Aorta (tissue), 5 donors: ENCODE results near the gene CYB561D2. TPM values are rescaled to one million over a fixed set of nuclear protein-coding genes. Genes with fewer than 3 reads are reported as not detected.

Source experiments
- ATAC-seq: fragments of 200-7000 bp; cut with Tn5 transposase; one replicate; pipeline ENCODE4 v1.9.1; 2022; ENCODE audit warnings: moderate library complexity; ENCODE audit not compliant: low FRiP score
- DNase-seq, 2 donors: peaks; one replicate each; pipeline ENCODE4 v3.0.0-alpha.2; 2020
- H3K27ac ChIP-seq, 2 donors: one replicate each; pipeline ENCODE4 v1.5.1; 2013; ENCODE audit warnings: low read length in 2 of 2, mild to moderate bottlenecking in 2 of 2, moderate library complexity in 2 of 2, control low read depth in 1 of 2, inconsistent platforms in 1 of 2, low read depth in 1 of 2
- H3K27me3 ChIP-seq, 2 donors: one replicate each; pipeline ENCODE4 v1.6.1; 2013; ENCODE audit warnings: control low read depth in 1 of 2, low read length in 1 of 2, mild to moderate bottlenecking in 1 of 2, moderate library complexity in 1 of 2; ENCODE audit not compliant: insufficient read depth in 2 of 2, control insufficient read depth in 1 of 2
- H3K36me3 ChIP-seq, 2 donors: one replicate each; pipeline ENCODE4 v1.6.1; 2013; ENCODE audit warnings: control low read depth in 1 of 2, low read length in 1 of 2, mild to moderate bottlenecking in 1 of 2; ENCODE audit not compliant: insufficient read depth in 2 of 2, control insufficient read depth in 1 of 2
- H3K4me1 ChIP-seq, 2 donors: one replicate each; pipeline ENCODE4 v1.6.1; 2013; ENCODE audit warnings: low read length in 2 of 2, control low read depth in 1 of 2, mild to moderate bottlenecking in 1 of 2, moderate library complexity in 1 of 2; ENCODE audit not compliant: insufficient read depth in 2 of 2, control insufficient read depth in 1 of 2
- H3K4me3 ChIP-seq, 2 donors: one replicate each; pipeline ENCODE4 v1.5.1; 2013; ENCODE audit warnings: low read length in 2 of 2, control low read depth in 1 of 2, mild to moderate bottlenecking in 1 of 2
- H3K9me3 ChIP-seq: one replicate; pipeline ENCODE4 v1.6.1; 2013; ENCODE audit warnings: mild to moderate bottlenecking, low read length; ENCODE audit not compliant: control insufficient read depth
- WGBS, 2 donors: extraction: QIAGEN DNeasy Blood & Tissue Kit; methylation state at CpG; one replicate each; pipeline ENCODE4 v1.1.7; 2013; 5-methylcytosine and 5-hydroxymethylcytosine counted together
- intact Hi-C, 2 donors: fragments of 100-400 bp; cut with DNase I; formaldehyde crosslinking; loops; one replicate each; pipeline versions ENCODE4 v1.14.2 to v1.15.0; 2022
- polyA plus RNA-seq, 2 donors: library from polyadenylated mRNA; stranded (reverse); fragments of 200-250 nt; gene quantifications; one replicate each; pipeline ENCODE4 v1.2.3, GENCODE V29; 2013
- total RNA-seq, 2 donors: library from RNA; stranded (reverse); fragmentation: NEBNext Ultra II Directional; extraction: Animal tissue kit (Norgen Biotek cat#: 25700); gene quantifications; one replicate each; pipeline ENCODE4 v1.2.1, GENCODE V29; 2021
- donor health status: healthy with polysubstance abuse.
- donor health status: Bipolar disorder and iron deficiency.
- donor health status: DM: no; HTN: no; CAD: no.
- donor health status: DM: no; HTN: no; CAD: no.
- donor health status: DM: yes; HTN: yes; CAD: no.

The CYB561D2 gene
- total and polyA plus RNA-seq, 4 donors, result 6.8 to 14.4 (median 10.0) TPM

DNA sequence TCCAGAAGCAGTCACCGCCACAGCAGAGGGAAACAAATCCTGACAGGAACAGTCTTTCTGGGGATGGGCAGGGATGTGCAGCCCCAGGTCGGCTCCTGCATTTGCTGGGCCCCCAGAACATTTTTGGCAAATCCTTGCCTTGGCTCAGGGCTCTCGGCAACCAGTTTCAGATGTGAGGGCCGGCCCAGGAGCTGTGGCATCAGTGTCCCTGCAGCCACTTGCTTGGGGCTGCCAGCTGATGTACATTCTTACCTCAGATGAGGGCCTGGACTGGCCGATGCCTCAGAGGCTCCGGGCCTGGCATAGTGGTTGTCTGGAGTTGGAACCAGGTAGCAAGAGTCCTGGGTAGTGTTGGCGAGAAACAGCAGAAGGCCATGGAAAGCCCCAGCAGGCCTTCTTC is 4.2 kb downstream of the CYB561D2 start:
- Histone ChIP-seq H3K4me1 (no peaks in the 10 kb centered on the region), H3K36me3 (peaks cover 0 to 5% of the 10 kb centered on the region in 2 donors)
- intact Hi-C loops, result loop anchor here in 1 of 2 donors (5.0 to 10.0 kb wide), 2 partner anchors 257 to 1040 kb away; partner anchors contain the start of genes CISH and RBM15B

DNA sequence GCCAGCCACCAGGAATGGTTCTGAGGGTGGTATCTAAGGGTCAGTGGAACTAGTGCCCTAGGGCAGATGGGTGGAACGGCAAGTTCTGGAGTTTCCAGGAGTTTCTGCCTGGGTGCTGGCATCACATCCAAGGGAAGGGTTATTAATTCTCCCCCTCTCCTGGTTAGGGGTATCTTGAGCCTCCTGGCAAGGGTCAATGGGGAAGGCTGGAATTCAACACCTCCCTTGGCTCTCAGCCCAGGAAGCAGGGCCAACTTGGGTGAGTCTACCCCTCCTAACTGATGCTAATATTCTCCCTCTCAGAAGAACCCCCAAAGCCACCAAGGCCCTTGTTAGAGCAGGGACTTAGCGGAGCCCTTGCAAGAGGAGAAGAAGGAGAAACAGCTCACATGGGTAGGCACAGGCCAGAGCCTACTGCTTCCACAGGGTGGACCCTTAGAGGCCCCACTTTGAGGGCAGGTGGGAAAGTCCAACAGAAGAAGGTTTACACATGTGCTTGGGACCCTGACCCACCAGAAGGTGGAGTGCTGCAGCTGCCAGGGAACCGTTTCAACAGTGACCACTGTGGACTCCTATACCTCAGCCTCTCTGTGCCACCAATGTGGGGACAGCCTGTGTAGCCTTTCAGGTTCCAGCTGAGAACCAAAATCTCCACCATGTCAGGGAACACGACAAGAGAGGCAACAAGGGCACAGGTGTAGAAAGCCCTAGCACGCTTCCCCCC is 5.3 kb downstream of the CYB561D2 start:
- no peak for DNase-seq
- intact Hi-C loops, result loop anchor here in 1 of 2 donors (10.0 kb wide), 1 partner anchor 1039 kb away; the partner anchor contains the start of gene RBM15B
- Histone ChIP-seq H3K27me3 (no peaks in the 10 kb centered on the region), H3K4me3 (no peak overlapping the region), H3K36me3 (peaks cover 0 to 5% of the 10 kb centered on the region in 2 donors), H3K9me3 (no peaks in the 10 kb centered on the region), H3K4me1 (no peaks in the 10 kb centered on the region), H3K27ac (peak overlapping the region in 1 of 2 donors; percentile 26)
- ATAC-seq, result no peak
- WGBS, 2 donors, result 42 to 46% methylated on average over 5 of the region's 5 CpGs

More for the DNA sequence above, 4.2 kb downstream of the CYB561D2 start:
- Histone ChIP-seq H3K27me3 (no peaks in the 10 kb centered on the region), H3K27ac (no peak overlapping the region), H3K9me3 (no peaks in the 10 kb centered on the region), H3K4me3 (no peak overlapping the region)
- 78 to 83% methylated on average over 7 of the region's 7 CpGs for WGBS, 2 donors
- ATAC-seq (no peak), DNase-seq (no peak)

DNA sequence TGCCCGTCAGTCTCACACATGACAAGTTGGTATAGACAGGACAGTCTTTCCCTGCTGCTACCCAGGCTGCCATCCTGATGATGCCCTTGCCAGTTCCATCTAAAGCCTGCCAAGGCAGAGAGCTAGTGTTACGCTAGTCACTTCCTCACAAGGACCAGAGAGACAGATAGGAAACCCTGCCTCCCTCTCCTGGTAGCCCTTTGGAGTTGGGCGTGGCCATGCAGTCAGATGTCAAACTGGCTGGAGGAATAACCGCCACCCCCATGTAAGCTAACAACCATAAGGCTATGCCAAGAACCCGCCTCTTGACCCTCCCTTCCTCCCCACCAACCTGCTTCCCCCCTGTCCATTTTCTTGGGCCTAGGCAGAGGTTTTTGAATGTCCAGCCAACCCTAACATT is 5.9 kb downstream of the CYB561D2 start:
- ATAC-seq (no peak), DNase-seq (no peak)
- Histone ChIP-seq H3K27me3 (no peaks in the 10 kb centered on the region), H3K9me3 (no peaks in the 10 kb centered on the region), H3K4me1 (no peaks in the 10 kb centered on the region), H3K27ac (peak overlapping the region in 1 of 2 donors; percentile 15), H3K4me3 (peak overlapping the region in 1 of 2 donors; percentile 3), H3K36me3 (peaks cover 0 to 5% of the 10 kb centered on the region in 2 donors)
- intact Hi-C loops, result loop anchor here in 1 of 2 donors (10.0 kb wide), 1 partner anchor 1038 kb away; the partner anchor contains the start of gene RBM15B
- WGBS, 2 donors, result 34% methylated on average over 5 of the region's 5 CpGs

DNA sequence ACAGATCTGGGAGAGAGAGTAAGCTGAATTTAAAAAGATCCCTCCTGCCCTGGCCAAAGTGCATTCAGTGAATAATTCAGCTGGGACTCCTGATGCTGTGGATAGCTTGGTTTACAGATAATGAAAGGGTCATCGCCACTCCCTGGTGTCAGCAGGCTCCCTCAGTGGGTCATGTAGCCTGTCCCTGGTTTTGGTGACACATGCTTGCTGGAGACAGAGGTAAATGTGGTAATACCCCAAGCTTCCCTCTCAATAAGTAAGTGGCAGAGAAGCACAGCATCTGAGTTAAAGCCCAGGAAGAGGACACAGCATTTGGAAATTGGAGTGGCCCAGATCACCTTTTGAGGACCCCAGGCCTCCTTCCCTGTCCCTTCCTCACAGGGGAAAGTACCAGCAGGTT is 6.8 kb downstream of the CYB561D2 start:
- ATAC-seq, result no peak
- no peak overlapping the region for H3K4me3 ChIP-seq
- 68 to 75% methylated on average over 1 of the region's 1 CpG for WGBS, 2 donors
- H3K27me3 ChIP-seq, result no peaks in the 10 kb centered on the region
- DNase-seq, result no peak
- no peaks in the 10 kb centered on the region for H3K9me3 ChIP-seq
- H3K36me3 ChIP-seq, result peaks cover 0 to 5% of the 10 kb centered on the region in 2 donors
- intact Hi-C loops, result loop anchor here in 1 of 2 donors (10.0 kb wide), 1 partner anchor 1037 kb away; the partner anchor contains the start of gene RBM15B
- H3K4me1 ChIP-seq, result no peaks in the 10 kb centered on the region
- H3K27ac ChIP-seq, result no peak overlapping the region

DNA sequence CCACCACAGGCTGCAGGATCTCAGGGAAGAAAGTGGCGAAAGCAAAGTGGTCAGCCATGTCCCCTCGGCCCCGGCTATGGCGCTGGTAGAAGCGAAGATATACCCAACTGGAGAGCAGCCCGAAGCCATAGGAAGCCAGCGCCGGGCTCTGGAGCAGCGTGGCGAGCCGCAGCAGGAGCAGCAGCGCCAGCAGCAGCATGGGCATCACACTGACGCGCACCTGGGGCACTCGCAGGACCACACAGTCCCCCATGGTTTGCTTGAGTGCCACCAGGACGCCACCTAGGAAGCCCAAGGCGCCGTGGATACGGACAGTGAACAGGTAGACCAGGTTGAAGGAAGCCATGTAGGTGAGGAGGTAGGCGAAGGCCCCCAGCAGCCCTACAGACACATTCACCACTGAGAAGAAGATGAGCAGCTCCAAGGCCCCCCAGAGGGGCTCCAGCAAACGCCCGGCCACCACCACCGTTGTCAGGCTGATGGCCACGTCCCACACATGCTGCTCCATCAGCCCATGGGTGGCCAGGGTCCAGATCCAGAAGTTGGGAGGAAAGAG is 7.8 kb downstream of the CYB561D2 start:
- no peak overlapping the region for H3K27ac ChIP-seq
- intact Hi-C loops, result loop anchor here in 1 of 2 donors (10.0 kb wide), 1 partner anchor 1036 kb away; the partner anchor contains the start of gene RBM15B

DNA sequence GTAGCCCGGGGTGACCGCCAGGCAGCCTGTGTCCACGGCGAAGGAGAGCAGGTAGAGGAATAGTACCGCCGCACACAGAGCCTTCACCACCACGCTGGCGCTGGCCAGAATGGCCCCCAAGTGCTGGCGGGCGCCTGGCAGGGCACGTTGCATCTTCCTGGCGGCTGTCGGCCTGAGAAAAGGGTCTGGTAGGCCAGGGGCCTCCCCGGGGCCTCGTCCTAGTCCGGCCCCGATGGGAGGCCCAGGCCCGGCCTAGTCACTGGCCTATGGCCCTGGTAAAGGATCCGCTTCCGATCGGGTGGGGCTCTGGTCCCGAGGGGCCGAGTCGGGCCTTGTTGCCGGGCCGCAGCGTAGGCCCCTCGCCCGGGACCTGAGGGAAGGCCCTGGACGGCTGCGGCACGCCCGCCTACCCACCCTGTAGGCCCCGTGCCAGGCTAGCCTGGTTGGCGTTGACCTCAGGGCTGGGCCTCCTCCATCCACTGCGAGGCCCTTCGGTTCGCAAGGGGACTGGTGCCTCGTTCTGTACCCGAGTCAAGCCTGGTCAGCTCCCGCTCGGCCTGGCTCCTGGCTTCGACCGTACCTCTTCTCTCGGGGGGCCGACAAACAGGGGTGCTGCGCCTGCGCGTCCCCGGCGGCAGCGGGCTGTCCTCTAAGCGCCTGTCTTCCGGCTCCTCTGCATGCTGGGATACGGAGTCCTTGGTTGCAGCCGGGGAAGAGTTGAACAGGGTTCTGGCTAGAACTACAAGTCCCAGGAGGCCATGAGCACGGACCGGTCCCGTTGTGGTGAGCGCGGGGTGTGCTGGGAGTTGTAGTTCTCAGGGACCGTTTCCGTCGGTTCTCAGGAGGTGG is 8.5 kb downstream of the CYB561D2 start, which contains the start of gene TMEM115:
Gene TMEM115 (minus strand): TSS at position 611 of the 849 bp plus-strand sequence. CDS start 458 bp downstream, at position 153.
- intact Hi-C loops, result loop anchor here in 1 of 2 donors (10.0 kb wide), 1 partner anchor 1036 kb away; the partner anchor contains the start of gene RBM15B
- Histone ChIP-seq H3K4me1 (no peaks in the 10 kb centered on the region), H3K4me3 (peak within 1 kb of the TSS; percentile 63 to 67), H3K9me3 (no peaks in the 10 kb centered on the region), H3K27me3 (no peaks in the 10 kb centered on the region), H3K27ac (peak within 1 kb of the TSS in 1 of 2 donors; percentile 59), H3K36me3 (peaks cover 0 to 2% of the 10 kb centered on the region in 2 donors)
- peak; percentile 98 for DNase-seq
- 1% methylated on average over 63 to 64 of the region's 64 CpGs for WGBS, 2 donors
- peak; percentile 98 for ATAC-seq

More for the DNA sequence above, 7.8 kb downstream of the CYB561D2 start:
- Histone ChIP-seq H3K9me3 (no peaks in the 10 kb centered on the region), H3K4me3 (peak overlapping the region; percentile 63 to 67), H3K27me3 (no peaks in the 10 kb centered on the region), H3K4me1 (no peaks in the 10 kb centered on the region), H3K36me3 (peaks cover 0 to 2% of the 10 kb centered on the region in 2 donors)
- no peak for ATAC-seq
- WGBS, 2 donors, result 34 to 43% methylated on average over 24 of the region's 24 CpGs
- DNase-seq, result no peak

DNA sequence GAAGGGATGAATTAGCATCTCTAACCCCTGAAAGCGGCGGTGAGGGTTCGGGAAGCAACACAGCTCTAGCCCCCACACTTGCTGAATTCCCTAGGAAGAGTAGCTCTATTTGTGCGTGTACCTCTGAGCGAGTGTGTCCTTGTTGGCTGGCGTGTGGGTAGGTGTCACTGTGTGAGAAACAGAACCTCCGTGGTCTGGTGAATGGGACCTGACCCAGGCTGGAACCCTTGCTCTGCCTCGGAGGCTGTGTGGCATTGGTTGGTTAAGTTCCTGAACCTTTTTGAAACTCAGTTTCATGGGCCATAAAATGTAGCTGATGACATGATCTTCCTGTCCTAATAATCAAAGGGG is 9.1 kb downstream of the CYB561D2 start:
- Histone ChIP-seq H3K27ac (no peak overlapping the region), H3K27me3 (no peaks in the 10 kb centered on the region), H3K4me1 (no peaks in the 10 kb centered on the region), H3K9me3 (no peaks in the 10 kb centered on the region), H3K4me3 (no peak overlapping the region), H3K36me3 (peaks cover 0 to 2% of the 10 kb centered on the region in 2 donors)
- ATAC-seq (no peak), DNase-seq (no peak)
- WGBS, 2 donors, result 11 to 14% methylated on average over 8 of the region's 8 CpGs
- intact Hi-C loops, result loop anchor here in 1 of 2 donors (5.0 to 10.0 kb wide), 2 partner anchors 183 to 1035 kb away; partner anchors contain the start of gene RBM15B

DNA sequence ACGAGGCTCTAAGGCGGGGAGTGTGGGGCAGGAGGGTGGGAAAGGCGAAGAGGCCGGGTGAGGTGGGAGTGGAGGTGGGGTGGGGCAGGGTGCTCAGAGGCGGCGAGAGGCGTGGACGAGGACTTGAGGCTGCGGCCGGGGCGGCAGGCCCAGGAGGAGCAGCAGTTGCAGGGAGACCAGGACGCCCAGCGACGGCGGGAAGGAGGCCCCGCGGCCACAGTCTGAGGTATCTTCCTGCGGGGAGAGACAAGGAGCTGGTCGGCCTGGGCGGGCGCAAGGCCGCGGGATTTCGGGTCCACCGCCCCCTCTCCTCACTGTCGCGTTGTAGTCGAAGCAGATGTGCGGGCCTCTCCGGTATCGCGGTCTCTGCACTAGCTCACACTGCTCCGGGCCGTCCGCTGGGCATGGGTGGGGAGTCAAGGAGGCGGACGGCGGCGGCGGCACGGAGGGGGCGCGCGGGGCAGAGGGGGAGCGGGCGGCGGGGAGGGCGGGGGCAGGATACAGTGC is 14.0 kb downstream of the CYB561D2 start:
- 17 to 23% methylated on average over 36 to 48 of the region's 48 CpGs for WGBS, 2 donors
- H3K36me3 ChIP-seq, result no peaks in the 10 kb centered on the region
- peak; percentile 49 for ATAC-seq
- H3K27ac ChIP-seq, result no peak overlapping the region
- H3K4me3 ChIP-seq, result peak overlapping the region; percentile 5 to 30
- H3K4me1 ChIP-seq, result no peaks in the 10 kb centered on the region
- DNase-seq, result peak in 1 of 2 donors; percentile 86
- H3K27me3 ChIP-seq, result no peaks in the 10 kb centered on the region
- intact Hi-C loops, result loop anchor here in 1 of 2 donors (5.0 kb wide), 2 partner anchors 153 to 178 kb away; no protein-coding TSS in a partner anchor
- no peaks in the 10 kb centered on the region for H3K9me3 ChIP-seq
